ENCODE measurements around the gene CACYBP.

- TF ChIP-seq EZH2 (IDR thresholded peaks at IDR 0.05; ENCODE audit: borderline replicate concordance, low read length), result no peak
- TF ChIP-seq CTCF (IDR thresholded peaks at IDR 0.05; ENCODE audit: low read length), result no peak
These were observed at the start of gene CACYBP for GRCh38 chr1:174999936-175000696.
